SK-N-SH treated with all-trans-retinoic acid at 6 μM for 48 hours (cell line): ENCODE measurements around the gene MAML2.

Experiments
- ATAC-seq: fragments of 200-7000 bp; cut with Tn5 transposase; 3 replicates; pipeline ENCODE4 v1.9.1; 2020; ENCODE audit warnings: mild to moderate bottlenecking, moderate library complexity
- ARNTL ChIP-seq: fragments of 450-650 bp; formaldehyde crosslinking; IDR thresholded peaks from 2 replicates; pipeline ENCODE4 v1.5.0; 2020; ENCODE audit warnings: low read depth, mild to moderate bottlenecking, moderate library complexity, borderline replicate concordance
- BACH2 ChIP-seq: fragments of 250-450 bp; sonication (Bioruptor Pico); IDR thresholded peaks from 2 replicates; pipeline ENCODE4 v1.9.0; 2021; ENCODE audit warnings: mild to moderate bottlenecking, borderline replicate concordance
- CREB5 ChIP-seq: fragments of 250-450 bp; sonication (Bioruptor Pico); IDR thresholded peaks from 2 replicates; pipeline ENCODE4 v1.5.1; 2020; ENCODE audit warnings: low read depth, mild to moderate bottlenecking, moderate library complexity
- CSDC2 ChIP-seq: fragments of 250-450 bp; sonication (Bioruptor Pico); IDR thresholded peaks from 2 replicates; pipeline ENCODE4 v1.5.0; 2020; ENCODE audit warnings: mild to moderate bottlenecking, moderate library complexity
- CSRNP3 ChIP-seq: fragments of 250-450 bp; sonication (Bioruptor Pico); IDR thresholded peaks from 2 replicates; pipeline ENCODE4 v1.5.1; 2021; ENCODE audit warnings: mild to moderate bottlenecking, moderate library complexity
- ESRRG ChIP-seq: fragments of 250-450 bp; sonication (Bioruptor Pico); IDR thresholded peaks from 2 replicates; pipeline ENCODE4 v1.6.1; 2021; ENCODE audit warnings: mild to moderate bottlenecking
- GLIS3 ChIP-seq: fragments of 250-450 bp; sonication (Bioruptor Pico); IDR thresholded peaks from 2 replicates; pipeline ENCODE4 v1.5.0; 2020; ENCODE audit warnings: mild to moderate bottlenecking, moderate library complexity
- ISL1 ChIP-seq: fragments of 250-450 bp; sonication (Bioruptor Pico); IDR thresholded peaks from 2 replicates; pipeline ENCODE4 v2.1.2; 2022; ENCODE audit warnings: mild to moderate bottlenecking, moderate library complexity
- OSR1 ChIP-seq: fragments of 250-450 bp; sonication (Bioruptor Pico); IDR thresholded peaks from 2 replicates; pipeline ENCODE4 v1.8.0; 2022; ENCODE audit warnings: moderate library complexity, mild to moderate bottlenecking, inconsistent platforms
- PPARA ChIP-seq: fragments of 250-450 bp; sonication (Bioruptor Pico); IDR thresholded peaks from 2 replicates; pipeline ENCODE4 v1.5.0; 2020; ENCODE audit warnings: mild to moderate bottlenecking, borderline replicate concordance
- RARB ChIP-seq: fragments of 250-450 bp; sonication (Bioruptor Pico); IDR thresholded peaks from 2 replicates; pipeline ENCODE4 v1.8.0; 2021; ENCODE audit warnings: mild to moderate bottlenecking, moderate library complexity
- SNAI2 ChIP-seq: fragments of 250-450 bp; sonication (Bioruptor Pico); IDR thresholded peaks from 2 replicates; pipeline ENCODE4 v1.5.0; 2020; ENCODE audit warnings: mild to moderate bottlenecking, moderate library complexity
- TOX ChIP-seq: fragments of 250-450 bp; sonication (Bioruptor Pico); IDR thresholded peaks from 2 replicates; pipeline ENCODE4 v1.8.0; 2021; ENCODE audit warnings: mild to moderate bottlenecking, moderate library complexity, borderline replicate concordance
- TSHZ2 ChIP-seq: fragments of 250-450 bp; sonication (Bioruptor Pico); IDR thresholded peaks from 2 replicates; pipeline ENCODE4 v1.5.0; 2020; ENCODE audit warnings: mild to moderate bottlenecking, moderate library complexity
- ZC3H10 ChIP-seq: fragments of 250-450 bp; sonication (Bioruptor Pico); IDR thresholded peaks from 2 replicates; pipeline ENCODE4 v1.5.1; 2021; ENCODE audit warnings: mild to moderate bottlenecking, moderate library complexity
- ZFP3 ChIP-seq: fragments of 250-450 bp; sonication (Bioruptor Pico); IDR thresholded peaks from 2 replicates; pipeline ENCODE4 v1.5.0; 2020; ENCODE audit warnings: mild to moderate bottlenecking, moderate library complexity
- ZFP30 ChIP-seq: fragments of 450-650 bp; formaldehyde crosslinking; IDR thresholded peaks from 2 replicates; pipeline ENCODE4 v1.5.0; 2022; ENCODE audit warnings: mild to moderate bottlenecking, moderate library complexity
- ZNF565 ChIP-seq: fragments of 450-650 bp; formaldehyde crosslinking; conservative IDR thresholded peaks from 2 replicates; pipeline ENCODE4 v1.5.0; 2020; ENCODE audit warnings: low read depth, mild to moderate bottlenecking, moderate library complexity
- ZNF70 ChIP-seq: fragments of 450-650 bp; formaldehyde crosslinking; IDR thresholded peaks from 2 replicates; pipeline ENCODE4 v1.5.0; 2020; ENCODE audit warnings: mild to moderate bottlenecking, moderate library complexity
- ZNF8 ChIP-seq: fragments of 450-650 bp; formaldehyde crosslinking; IDR thresholded peaks from 2 replicates; pipeline ENCODE4 v1.5.0; 2020; ENCODE audit warnings: mild to moderate bottlenecking, moderate library complexity
- TF ChIP-seq, protein P1 (sequence below): fragments of 250-450 bp; sonication (Bioruptor Pico); IDR thresholded peaks from 2 replicates; pipeline ENCODE4 v1.8.0; 2020; ENCODE audit warnings: mild to moderate bottlenecking, moderate library complexity, borderline replicate concordance
- TF ChIP-seq, protein P2 (sequence below): fragments of 250-450 bp; sonication (Bioruptor Pico); IDR thresholded peaks from 2 replicates; pipeline ENCODE4 v1.8.0; 2021; ENCODE audit warnings: low read depth, mild to moderate bottlenecking, moderate library complexity, borderline replicate concordance

The MAML2 gene

GRCh38 chr11:96126917-96127595 lies 215.9 kb downstream of the MAML2 start (continued):
- TF ChIP-seq RARB (no peak; the same call in 1 of the 2 replicates), ESRRG (CRISPR knock-in tag) (no peak), ZC3H10 (peak; percentile 79), OSR1 (CRISPR knock-in tag) (no peak), TOX (CRISPR knock-in tag) (no peak), GLIS3 (no peak), ZNF565 (no peak), ZFP30 (CRISPR knock-in tag) (no peak), CREB5 (CRISPR knock-in tag) (no peak), BACH2 (CRISPR knock-in tag) (no peak), SNAI2 (CRISPR knock-in tag) (no peak), PPARA (CRISPR knock-in tag) (no peak)
- TF ChIP-seq, protein P1, sequence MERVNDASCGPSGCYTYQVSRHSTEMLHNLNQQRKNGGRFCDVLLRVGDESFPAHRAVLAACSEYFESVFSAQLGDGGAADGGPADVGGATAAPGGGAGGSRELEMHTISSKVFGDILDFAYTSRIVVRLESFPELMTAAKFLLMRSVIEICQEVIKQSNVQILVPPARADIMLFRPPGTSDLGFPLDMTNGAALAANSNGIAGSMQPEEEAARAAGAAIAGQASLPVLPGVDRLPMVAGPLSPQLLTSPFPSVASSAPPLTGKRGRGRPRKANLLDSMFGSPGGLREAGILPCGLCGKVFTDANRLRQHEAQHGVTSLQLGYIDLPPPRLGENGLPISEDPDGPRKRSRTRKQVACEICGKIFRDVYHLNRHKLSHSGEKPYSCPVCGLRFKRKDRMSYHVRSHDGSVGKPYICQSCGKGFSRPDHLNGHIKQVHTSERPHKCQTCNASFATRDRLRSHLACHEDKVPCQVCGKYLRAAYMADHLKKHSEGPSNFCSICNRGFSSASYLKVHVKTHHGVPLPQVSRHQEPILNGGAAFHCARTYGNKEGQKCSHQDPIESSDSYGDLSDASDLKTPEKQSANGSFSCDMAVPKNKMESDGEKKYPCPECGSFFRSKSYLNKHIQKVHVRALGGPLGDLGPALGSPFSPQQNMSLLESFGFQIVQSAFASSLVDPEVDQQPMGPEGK (CRISPR knock-in tag): peak; percentile 31; the same call in 1 of the 2 replicates
- TF ChIP-seq, all 23 proteins: peak for 3

GRCh38 chr11:96125400-96125799 lies 217.6 kb downstream of the MAML2 start:
- TF ChIP-seq TSHZ2 (no peak), CREB5 (CRISPR knock-in tag) (no peak), ZFP30 (CRISPR knock-in tag) (no peak), ZC3H10 (no peak), CSRNP3 (CRISPR knock-in tag) (no peak), GLIS3 (no peak), ZNF8 (CRISPR knock-in tag) (no peak)
- no peak for ATAC-seq

GRCh38 chr11:96124155-96124554 lies 218.8 kb downstream of the MAML2 start:
- TF ChIP-seq ARNTL (no peak), CSDC2 (CRISPR knock-in tag) (no peak), ZNF70 (CRISPR knock-in tag) (no peak), OSR1 (CRISPR knock-in tag) (no peak)
- no peak for ATAC-seq

- no peak for ATAC-seq
- TF ChIP-seq ISL1 (CRISPR knock-in tag) (no peak), TSHZ2 (no peak), ZFP30 (CRISPR knock-in tag) (no peak), SNAI2 (CRISPR knock-in tag) (no peak), CREB5 (CRISPR knock-in tag) (no peak), ARNTL (no peak), ZFP3 (no peak), OSR1 (CRISPR knock-in tag) (no peak)
- TF ChIP-seq, protein P2, sequence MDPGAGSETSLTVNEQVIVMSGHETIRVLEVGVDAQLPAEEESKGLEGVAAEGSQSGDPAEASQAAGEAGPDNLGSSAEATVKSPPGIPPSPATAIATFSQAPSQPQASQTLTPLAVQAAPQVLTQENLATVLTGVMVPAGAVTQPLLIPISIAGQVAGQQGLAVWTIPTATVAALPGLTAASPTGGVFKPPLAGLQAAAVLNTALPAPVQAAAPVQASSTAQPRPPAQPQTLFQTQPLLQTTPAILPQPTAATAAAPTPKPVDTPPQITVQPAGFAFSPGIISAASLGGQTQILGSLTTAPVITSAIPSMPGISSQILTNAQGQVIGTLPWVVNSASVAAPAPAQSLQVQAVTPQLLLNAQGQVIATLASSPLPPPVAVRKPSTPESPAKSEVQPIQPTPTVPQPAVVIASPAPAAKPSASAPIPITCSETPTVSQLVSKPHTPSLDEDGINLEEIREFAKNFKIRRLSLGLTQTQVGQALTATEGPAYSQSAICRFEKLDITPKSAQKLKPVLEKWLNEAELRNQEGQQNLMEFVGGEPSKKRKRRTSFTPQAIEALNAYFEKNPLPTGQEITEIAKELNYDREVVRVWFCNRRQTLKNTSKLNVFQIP (CRISPR knock-in tag): no peak
Measured at GRCh38 chr11:96123301-96123700, 219.7 kb downstream of the MAML2 start.
